BLaER1 (cell line): Measurements from ENCODE around the gene KRT72.

Source experiments
- H3K27ac ChIP-seq: shearing (Covaris generic); formaldehyde crosslinking; 2 replicates; pipeline ENCODE4 v1.8.1; 2022
- H3K27me3 ChIP-seq: shearing (Covaris generic); formaldehyde crosslinking; 2 replicates; pipeline ENCODE4 v1.8.1; 2022
- H3K36me3 ChIP-seq: shearing (Covaris generic); formaldehyde crosslinking; 2 replicates; pipeline ENCODE4 v1.8.1; 2022
- H3K4me1 ChIP-seq: shearing (Covaris generic); formaldehyde crosslinking; 2 replicates; pipeline ENCODE4 v1.8.1; 2022
- H3K4me2 ChIP-seq: shearing (Covaris generic); formaldehyde crosslinking; 2 replicates; pipeline ENCODE4 v1.8.1; 2022
- H3K4me3 ChIP-seq: shearing (Covaris generic); formaldehyde crosslinking; 2 replicates; pipeline ENCODE4 v1.8.1; 2022
- H3K9ac ChIP-seq: shearing (Covaris generic); formaldehyde crosslinking; 2 replicates; pipeline ENCODE4 v1.8.1; 2022
- H3K9me3 ChIP-seq: shearing (Covaris generic); formaldehyde crosslinking; 2 replicates; pipeline ENCODE4 v1.8.1; 2022
- H4K20me1 ChIP-seq: shearing (Covaris generic); formaldehyde crosslinking; 2 replicates; pipeline ENCODE4 v1.8.1; 2022
- Cebpa-rat ChIP-seq: shearing (Covaris generic); IDR thresholded peaks from 2 replicates; pipeline ENCODE4 v1.8.1; 2022

KRT72 gene

GRCh38 chr12:52608826-52609630 lies 7.8 kb upstream of the KRT72 start:
- H4K20me1 ChIP-seq: no peaks in the 10 kb centered on the region
- no peak for TF ChIP-seq Cebpa-rat
- no peaks in the 10 kb centered on the region for H3K27me3 ChIP-seq
- no peaks in the 10 kb centered on the region for H3K36me3 ChIP-seq
- H3K4me3 ChIP-seq: no peak overlapping the region
- no peak overlapping the region for H3K4me2 ChIP-seq
- H3K9ac ChIP-seq: no peak overlapping the region
- no peaks in the 10 kb centered on the region for H3K9me3 ChIP-seq
- H3K27ac ChIP-seq: no peak overlapping the region
- H3K4me1 ChIP-seq: peaks cover 17% of the 10 kb centered on the region

GRCh38 chr12:52608161-52608560 lies 6.9 kb upstream of the KRT72 start:
- Histone ChIP-seq H3K4me1 (peaks cover 9% of the 10 kb centered on the region), H3K27ac (no peak overlapping the region), H4K20me1 (no peaks in the 10 kb centered on the region), H3K4me3 (no peak overlapping the region), H3K4me2 (no peak overlapping the region), H3K9me3 (no peaks in the 10 kb centered on the region), H3K9ac (no peak overlapping the region), H3K36me3 (no peaks in the 10 kb centered on the region), H3K27me3 (no peaks in the 10 kb centered on the region)
- no peak for TF ChIP-seq Cebpa-rat

DNA sequence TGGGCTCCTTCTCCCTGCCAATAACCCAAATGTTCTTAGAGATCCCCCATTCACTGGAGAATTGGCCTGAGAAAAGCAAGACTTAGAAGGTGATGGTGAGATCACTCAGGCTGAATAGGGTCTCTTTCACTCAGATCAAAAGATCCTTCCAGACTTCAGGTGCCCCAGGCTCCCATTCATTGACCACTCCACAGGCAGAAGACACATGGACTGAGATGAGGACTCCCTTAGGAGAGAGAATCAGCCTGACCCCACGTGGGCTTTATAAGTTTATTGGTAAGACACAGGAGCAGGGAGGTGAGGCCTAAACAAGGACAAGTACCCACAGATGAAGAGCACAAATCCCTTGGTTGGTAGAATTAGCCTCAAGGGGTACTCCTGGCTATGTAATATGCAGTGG lies 6.1 kb upstream of the KRT72 start:
- H3K4me3 ChIP-seq: no peak overlapping the region
- no peaks in the 10 kb centered on the region for H3K9me3 ChIP-seq
- H3K36me3 ChIP-seq: no peaks in the 10 kb centered on the region
- no peak overlapping the region for H3K9ac ChIP-seq
- H3K4me2 ChIP-seq: no peak overlapping the region
- H3K27ac ChIP-seq: no peak overlapping the region
- no peaks in the 10 kb centered on the region for H3K27me3 ChIP-seq
- H4K20me1 ChIP-seq: no peaks in the 10 kb centered on the region
- no peak for TF ChIP-seq Cebpa-rat
- 0 out of 2 replicates have a peak, but pooled peaks cover under 1% of the 10 kb centered on the region for H3K4me1 ChIP-seq

DNA sequence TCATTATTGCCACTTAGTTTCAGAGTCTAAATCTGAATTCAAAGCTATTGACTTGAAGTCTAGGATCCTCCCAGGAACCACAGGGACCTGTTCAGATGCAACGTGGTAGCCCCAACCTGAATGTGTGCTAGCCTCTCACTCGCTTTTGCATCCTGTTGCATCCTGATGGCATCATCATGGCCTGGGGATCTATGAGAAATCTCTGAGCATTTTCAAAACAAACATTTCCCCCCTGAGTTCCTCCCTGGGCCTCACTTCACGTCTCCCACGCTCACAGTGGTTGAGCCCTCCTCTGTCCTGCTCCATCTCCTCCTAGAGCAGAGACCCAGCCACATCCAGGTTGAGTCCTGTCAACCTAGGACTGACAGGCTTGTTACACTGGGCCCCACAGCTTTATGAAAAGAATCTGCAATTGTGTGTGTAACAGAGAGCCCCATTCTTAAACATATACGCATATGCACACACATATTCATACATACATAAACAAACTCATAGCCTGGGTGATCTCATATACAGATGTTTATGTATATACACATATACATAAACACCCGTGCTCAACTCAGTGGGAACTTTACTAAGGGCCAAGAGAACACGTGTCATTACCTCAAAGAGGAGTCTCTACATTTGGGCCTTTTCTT lies 5.4 kb upstream of the KRT72 start:
- no peak overlapping the region for H3K4me3 ChIP-seq
- TF ChIP-seq Cebpa-rat: no peak
- H3K9ac ChIP-seq: no peak overlapping the region
- no peaks in the 10 kb centered on the region for H3K9me3 ChIP-seq
- H3K36me3 ChIP-seq: no peaks in the 10 kb centered on the region
- no peaks in the 10 kb centered on the region for H3K27me3 ChIP-seq
- no peak overlapping the region for H3K4me2 ChIP-seq
- no peaks in the 10 kb centered on the region for H3K4me1 ChIP-seq
- H3K27ac ChIP-seq: no peak overlapping the region
- no peaks in the 10 kb centered on the region for H4K20me1 ChIP-seq

DNA sequence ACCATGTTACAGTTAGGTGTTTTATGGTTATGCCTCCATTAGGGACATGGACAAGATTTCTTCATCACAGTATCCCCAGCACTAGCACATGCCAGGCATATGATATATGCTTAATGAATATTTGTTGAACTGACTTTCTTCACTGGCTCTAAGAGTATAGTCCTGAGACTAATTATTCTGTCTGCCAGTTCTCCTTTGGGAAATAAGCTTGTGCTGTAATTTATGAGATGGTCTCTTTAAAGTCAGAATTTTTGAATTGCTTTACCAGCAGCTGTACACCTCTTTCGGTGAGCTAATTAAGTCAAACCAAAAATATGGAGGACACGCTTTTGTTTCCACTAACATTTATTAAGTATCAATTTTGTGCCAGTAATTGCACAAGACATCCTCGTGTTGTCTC lies 4.8 kb upstream of the KRT72 start:
- Histone ChIP-seq H3K4me1 (no peaks in the 10 kb centered on the region), H3K36me3 (no peaks in the 10 kb centered on the region), H3K4me3 (no peak overlapping the region), H3K27me3 (no peaks in the 10 kb centered on the region), H3K27ac (no peak overlapping the region), H4K20me1 (no peaks in the 10 kb centered on the region), H3K9ac (no peak overlapping the region), H3K4me2 (no peak overlapping the region), H3K9me3 (peaks cover 2% of the 10 kb centered on the region)
- TF ChIP-seq Cebpa-rat: no peak

DNA sequence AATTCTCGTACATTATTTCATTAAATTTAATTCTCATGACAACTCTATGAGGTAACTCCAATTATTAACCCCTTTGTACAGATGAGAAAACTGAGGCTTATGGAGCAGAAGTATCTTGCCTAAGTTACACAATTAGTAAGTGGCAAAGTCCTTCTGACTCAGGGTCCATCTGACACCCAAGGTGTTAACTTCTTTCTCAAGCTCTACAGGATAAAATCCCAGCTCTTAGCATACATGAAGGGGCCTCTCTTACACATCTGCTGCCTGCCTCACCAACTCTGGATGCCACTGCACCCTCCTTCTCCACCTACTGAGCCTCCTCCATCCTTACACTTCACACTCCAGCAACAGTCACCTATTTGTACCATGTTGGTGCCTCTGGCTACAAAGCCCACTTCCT lies 4.3 kb upstream of the KRT72 start:
- no peak for TF ChIP-seq Cebpa-rat
- Histone ChIP-seq H3K4me1 (no peaks in the 10 kb centered on the region), H3K27ac (no peak overlapping the region), H3K4me3 (no peak overlapping the region), H3K4me2 (no peak overlapping the region), H4K20me1 (no peaks in the 10 kb centered on the region), H3K9ac (no peak overlapping the region), H3K36me3 (no peaks in the 10 kb centered on the region), H3K27me3 (no peaks in the 10 kb centered on the region), H3K9me3 (peaks cover 7% of the 10 kb centered on the region)

GRCh38 chr12:52604859-52605258 lies 3.6 kb upstream of the KRT72 start:
- Histone ChIP-seq H3K4me1 (no peaks in the 10 kb centered on the region), H3K27me3 (no peaks in the 10 kb centered on the region), H3K9ac (no peak overlapping the region), H3K36me3 (no peaks in the 10 kb centered on the region), H3K4me2 (no peak overlapping the region), H3K9me3 (peaks cover 7% of the 10 kb centered on the region), H3K27ac (no peak overlapping the region), H3K4me3 (no peak overlapping the region), H4K20me1 (no peaks in the 10 kb centered on the region)
- TF ChIP-seq Cebpa-rat: no peak

DNA sequence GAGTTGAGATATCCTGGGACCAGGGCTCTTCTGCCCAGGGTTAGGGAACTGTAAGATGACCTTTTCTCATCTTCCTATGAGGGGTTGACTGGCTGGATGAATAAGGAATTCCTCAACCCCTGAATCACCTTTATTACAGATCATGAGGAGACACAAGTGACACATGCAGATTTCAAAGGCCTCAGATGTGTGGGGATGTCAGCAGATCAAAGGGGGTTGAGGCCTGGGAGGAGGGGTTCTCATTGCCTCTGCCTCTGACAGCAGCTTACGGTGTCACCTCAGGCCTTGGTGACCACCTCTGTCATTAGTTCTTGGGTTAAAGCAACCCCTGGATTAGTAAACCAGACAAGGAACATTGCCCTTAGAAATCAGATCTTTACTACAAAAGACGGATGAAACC lies 2.1 kb upstream of the KRT72 start:
- Histone ChIP-seq H3K4me3 (no peak overlapping the region), H3K27ac (no peak overlapping the region), H4K20me1 (no peaks in the 10 kb centered on the region), H3K4me2 (no peak overlapping the region), H3K9ac (no peak overlapping the region), H3K36me3 (no peaks in the 10 kb centered on the region), H3K9me3 (peaks cover 7% of the 10 kb centered on the region), H3K4me1 (no peaks in the 10 kb centered on the region), H3K27me3 (no peaks in the 10 kb centered on the region)
- TF ChIP-seq Cebpa-rat: no peak

GRCh38 chr12:52602552-52602951 lies 1.3 kb upstream of the KRT72 start:
- TF ChIP-seq Cebpa-rat: no peak
- peaks cover 7% of the 10 kb centered on the region for H3K9me3 ChIP-seq
- H3K4me1 ChIP-seq: no peaks in the 10 kb centered on the region
- no peak overlapping the region for H3K4me2 ChIP-seq
- H3K4me3 ChIP-seq: no peak overlapping the region
- no peaks in the 10 kb centered on the region for H3K27me3 ChIP-seq
- no peaks in the 10 kb centered on the region for H4K20me1 ChIP-seq
- no peak overlapping the region for H3K9ac ChIP-seq
- H3K36me3 ChIP-seq: no peaks in the 10 kb centered on the region
- no peak overlapping the region for H3K27ac ChIP-seq

DNA sequence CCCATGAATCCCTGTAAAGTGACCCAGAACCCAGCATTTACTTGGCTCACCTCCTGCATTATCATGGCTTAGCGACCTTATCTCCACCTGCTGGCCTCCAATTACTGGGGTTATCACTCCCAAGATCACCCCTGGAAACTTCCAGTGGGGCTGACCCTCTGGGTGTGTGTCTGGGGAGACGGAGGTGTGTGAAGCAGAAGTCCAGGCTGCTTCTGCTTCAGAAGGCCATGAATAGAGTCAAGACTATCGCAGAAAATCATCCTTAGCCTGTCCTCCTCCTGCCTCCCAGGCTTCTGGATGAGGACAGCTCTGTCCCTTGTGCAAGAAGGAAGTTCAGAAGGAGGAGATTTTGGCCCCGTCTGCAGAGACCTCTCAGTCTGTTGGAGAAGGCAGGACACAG lies 408 bp upstream of the KRT72 start:
- Histone ChIP-seq H3K27ac (no peak overlapping the region), H3K4me1 (no peaks in the 10 kb centered on the region), H3K4me3 (no peak overlapping the region), H3K4me2 (no peak overlapping the region), H3K36me3 (no peaks in the 10 kb centered on the region), H3K9me3 (peaks cover 7% of the 10 kb centered on the region), H3K9ac (no peak overlapping the region), H3K27me3 (no peaks in the 10 kb centered on the region), H4K20me1 (no peaks in the 10 kb centered on the region)
- no peak for TF ChIP-seq Cebpa-rat
